Ureter (tissue), 1 donor: ENCODE data around the gene GSTA4. TPM values are rescaled to one million over a fixed set of nuclear protein-coding genes. Genes with fewer than 3 reads are reported as not detected.
"Not testable (repeated sequence)": the region's sequence is repeated elsewhere in the genome, so short reads cannot be mapped to it uniquely, and the experiment has no call there.

Experiments
- DNase-seq: peaks from one replicate; pipeline ENCODE4 v3.0.0-alpha.2; 2020; ENCODE audit warnings: low spot score
- total RNA-seq: library from RNA; stranded (reverse); gene quantifications from one replicate; pipeline ENCODE4 v1.2.4, GENCODE V29; 2023
- donor health status: DM: yes; HTN: yes; CAD: no.

GSTA4 gene
- total RNA-seq, 1 donor from 2014 or later, result 12.2 TPM

DNA sequence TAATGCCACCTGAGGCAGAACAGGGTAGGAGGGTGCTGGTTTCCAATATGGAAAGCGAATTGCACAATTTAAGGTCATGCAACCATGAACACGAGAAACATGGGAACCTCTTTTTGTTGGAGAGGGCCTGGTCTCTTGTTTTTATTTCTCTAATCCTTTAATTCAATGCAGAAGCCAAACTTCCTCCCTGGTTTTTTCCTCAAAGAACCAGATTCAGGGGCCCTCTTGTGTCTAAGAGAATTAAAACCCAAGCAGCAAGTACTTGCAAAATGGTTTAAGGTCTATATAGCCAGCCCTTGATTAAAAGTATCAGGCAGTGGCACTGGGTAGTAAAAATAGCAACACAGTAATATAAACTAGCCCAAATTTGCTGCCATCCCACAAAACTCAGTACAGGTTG, 19.5 kb downstream of the GSTA4 start:
- DNase-seq, result no peak

DNA sequence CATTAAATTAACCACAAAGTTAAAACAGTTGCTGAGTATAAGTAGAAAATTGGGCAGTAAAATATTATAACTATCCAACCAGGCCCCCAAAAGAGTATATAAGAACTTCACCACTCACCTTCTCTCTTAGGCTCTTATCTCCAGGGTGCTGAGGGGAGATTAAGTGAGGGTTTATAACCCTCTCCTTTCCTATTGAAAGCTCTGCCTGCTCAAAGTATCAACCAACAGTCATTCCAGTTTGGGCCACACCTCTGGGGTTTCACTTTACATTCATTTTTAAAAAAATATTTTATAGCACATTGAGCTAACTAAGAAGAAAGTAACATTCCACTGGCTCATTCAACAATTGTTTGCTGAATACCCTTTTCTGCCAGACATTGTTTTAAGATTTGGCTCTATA, 22.1 kb downstream of the GSTA4 start:
- no peak for DNase-seq

DNA sequence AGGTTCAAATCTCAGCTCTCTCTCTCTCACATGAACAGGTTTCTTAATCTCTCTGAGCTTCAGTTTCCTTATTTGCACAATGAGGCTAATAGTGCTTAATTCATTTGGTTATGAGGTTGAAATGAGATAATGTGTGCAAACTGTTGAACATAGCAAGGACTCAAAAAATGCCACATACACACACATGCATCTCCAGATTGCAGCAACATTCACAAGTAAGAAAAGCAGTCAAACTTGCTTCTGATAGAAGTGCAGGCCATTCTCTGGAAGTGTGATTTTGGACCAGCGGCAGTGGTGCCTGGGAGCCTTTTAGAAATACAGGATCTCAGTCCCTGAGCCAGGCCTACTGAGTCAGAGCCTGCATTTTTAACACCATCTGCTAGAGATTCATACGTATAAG, 25.7 kb downstream of the GSTA4 start:
- no peak for DNase-seq

DNA sequence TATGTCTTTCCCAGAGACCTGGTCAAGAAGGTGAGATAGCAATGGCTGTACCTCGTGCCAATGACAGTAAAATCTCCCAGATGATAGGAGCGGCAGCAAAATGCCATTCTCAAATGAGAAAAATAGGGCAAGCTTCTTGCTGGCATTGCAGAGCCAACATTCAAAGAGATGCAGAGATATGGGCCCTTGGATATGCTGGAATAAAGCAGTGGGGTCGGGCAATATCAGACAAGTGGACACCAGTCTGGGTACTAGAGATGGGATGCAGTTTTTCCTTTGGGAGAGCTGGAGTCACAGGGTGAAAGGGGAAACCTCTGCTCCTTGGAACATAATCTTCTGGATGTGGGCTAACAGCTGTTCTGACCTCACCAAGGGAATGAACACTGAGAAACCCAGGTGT, 29.0 kb downstream of the GSTA4 start:
- no peak for DNase-seq

DNA sequence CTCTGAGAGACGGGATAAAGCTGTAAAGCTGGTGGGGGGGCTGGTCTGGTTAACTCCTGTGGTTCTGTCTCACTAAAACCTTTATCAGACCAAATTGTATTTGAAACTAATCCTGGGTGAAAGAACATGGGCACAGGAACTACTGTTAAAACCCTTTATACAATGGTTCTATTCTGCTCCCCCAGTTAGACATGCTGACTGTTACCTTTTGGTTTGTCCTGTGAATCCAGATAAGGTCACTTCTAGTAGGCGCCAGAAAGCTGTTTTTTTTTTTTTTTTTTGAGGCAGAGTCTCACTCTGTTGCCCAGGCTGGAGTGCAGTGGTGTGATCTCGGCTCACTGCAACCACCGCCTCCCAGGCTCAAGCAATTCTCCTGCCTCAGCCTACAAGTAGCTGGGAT, 29.7 kb downstream of the GSTA4 start:
- DNase-seq, result no peak

DNA sequence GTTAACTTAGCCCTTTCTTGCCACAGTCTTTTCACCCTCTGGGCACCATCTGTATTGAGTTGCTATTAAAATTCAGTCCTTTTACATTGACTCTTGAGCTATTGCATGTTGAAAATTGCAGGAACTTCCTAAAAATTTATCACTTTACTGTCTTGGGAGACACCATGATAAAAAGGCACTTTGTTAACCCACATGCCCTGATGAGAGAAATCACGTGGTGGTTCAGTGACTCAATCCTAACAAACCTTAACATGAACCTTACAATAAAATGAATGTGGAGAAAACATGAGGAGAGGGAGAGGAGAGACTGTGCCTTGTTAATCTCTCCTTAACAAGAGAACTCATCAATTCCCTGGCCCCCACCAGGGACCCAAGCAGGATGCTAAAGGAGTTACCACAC, 30.8 kb downstream of the GSTA4 start:
- no peak for DNase-seq

DNA sequence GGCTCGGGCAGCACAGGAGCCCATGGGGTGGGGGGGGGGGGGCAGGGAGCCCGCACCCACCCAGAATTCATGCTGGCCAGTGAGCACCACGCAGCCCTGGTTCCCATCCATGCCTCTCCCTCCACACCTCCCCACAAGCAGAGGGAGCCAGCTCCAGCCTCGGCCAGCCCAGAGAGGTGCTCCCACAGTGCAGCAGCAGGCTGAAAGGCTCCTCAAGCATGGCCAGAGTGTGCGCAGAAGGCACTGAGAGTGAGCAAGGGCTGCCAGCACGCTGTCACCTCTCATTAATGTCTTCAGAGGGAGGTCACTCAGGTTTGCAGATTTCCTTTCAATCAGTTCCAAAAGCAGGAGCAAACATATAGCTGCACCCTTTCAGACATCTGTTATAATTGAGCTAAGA, 32.4 kb downstream of the GSTA4 start:
- no peak for DNase-seq

DNA sequence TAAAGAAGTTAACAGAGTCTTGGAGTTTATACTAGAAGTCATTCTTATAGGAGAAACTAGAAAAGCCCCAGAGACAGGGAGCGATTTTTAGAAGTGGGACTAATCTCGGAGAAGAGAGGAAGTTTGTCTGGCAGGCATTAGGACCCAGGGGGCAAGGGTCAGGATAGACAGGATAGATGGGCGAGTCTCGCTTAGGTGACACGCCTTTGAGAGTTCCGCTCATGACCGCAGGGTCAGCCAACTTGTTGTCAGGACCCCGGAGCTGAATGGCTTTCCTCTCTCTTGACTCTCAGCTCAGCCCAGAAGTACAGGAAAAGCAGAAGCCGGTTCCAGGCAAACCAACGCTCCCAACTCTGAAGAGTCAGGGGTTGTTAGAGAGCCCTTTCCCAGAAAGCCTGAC, 34.1 kb downstream of the GSTA4 start:
- DNase-seq, result not testable (repeated sequence)

DNA sequence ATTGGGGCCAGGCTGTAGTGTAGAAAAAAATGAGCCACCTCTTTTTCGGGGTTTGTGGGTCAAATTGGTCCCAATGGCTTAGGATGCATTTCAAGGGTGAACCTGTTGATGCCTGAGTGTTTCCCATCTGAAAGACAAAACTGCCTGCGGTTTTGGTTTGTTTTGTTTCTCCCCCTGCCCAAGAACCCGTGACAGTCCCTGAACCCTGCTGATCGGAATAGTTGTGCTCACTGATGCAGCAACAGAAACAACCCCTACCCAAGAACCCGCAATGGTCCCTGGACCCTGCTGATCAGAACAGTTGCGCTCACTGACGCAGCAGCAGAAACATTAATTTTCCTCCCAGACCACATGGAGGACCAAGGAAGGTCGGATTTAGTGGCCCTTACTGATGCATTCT, 34.9 kb downstream of the GSTA4 start:
- not testable (repeated sequence) for DNase-seq

DNA sequence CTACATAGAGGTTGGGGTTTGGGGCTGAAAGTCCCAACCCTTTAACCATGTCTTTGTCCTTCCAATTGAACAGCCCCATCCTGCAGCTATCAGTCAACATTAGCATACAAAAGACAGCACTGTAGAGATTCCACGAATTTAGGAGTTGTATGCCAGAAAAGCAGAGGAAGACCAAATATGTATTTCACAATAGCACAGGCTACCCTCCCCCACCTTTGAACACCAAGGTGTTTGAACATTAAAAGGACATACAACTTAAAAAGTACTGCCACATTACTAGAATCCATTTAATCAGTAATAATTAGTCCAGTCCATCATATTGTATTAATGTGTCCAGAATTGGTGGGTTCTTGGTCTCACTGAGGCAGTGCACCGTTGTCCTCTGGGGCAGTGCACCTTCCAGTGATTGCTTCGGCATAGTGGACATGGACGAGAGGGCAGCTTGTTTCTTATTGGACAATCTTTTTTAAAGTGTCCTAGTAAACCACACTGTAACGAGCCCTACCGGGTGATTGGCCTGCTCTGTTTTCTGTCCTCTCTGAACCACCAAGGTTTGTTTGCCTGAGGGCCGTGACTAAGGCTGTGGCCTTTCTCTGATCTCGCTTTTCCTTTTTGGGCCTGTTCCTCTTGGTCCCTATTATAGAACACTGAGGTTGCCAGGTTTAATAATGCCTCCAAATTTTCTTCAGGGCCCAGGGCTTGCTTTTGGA, 36.4 kb downstream of the GSTA4 start:
- DNase-seq, result no peak

DNA sequence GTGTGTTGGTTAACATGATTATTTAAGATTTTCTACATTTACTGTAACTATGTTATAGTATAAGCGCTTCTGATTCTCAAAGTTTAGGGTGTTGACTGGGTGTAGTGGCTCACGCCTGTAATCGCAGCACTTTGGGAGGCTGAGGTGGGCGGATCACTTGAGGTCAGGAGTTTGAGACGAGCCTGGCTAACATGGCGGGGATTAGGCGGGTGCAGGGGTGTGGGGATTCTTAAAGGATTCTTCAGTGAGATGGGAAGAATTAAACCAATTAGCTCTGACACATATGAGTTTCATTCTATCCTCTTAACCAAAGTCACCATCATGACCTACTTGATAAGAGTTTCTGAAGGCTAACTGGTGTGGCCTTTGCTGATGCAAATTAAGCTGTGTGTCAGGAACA, 39.2 kb downstream of the GSTA4 start:
- DNase-seq, result no peak

DNA sequence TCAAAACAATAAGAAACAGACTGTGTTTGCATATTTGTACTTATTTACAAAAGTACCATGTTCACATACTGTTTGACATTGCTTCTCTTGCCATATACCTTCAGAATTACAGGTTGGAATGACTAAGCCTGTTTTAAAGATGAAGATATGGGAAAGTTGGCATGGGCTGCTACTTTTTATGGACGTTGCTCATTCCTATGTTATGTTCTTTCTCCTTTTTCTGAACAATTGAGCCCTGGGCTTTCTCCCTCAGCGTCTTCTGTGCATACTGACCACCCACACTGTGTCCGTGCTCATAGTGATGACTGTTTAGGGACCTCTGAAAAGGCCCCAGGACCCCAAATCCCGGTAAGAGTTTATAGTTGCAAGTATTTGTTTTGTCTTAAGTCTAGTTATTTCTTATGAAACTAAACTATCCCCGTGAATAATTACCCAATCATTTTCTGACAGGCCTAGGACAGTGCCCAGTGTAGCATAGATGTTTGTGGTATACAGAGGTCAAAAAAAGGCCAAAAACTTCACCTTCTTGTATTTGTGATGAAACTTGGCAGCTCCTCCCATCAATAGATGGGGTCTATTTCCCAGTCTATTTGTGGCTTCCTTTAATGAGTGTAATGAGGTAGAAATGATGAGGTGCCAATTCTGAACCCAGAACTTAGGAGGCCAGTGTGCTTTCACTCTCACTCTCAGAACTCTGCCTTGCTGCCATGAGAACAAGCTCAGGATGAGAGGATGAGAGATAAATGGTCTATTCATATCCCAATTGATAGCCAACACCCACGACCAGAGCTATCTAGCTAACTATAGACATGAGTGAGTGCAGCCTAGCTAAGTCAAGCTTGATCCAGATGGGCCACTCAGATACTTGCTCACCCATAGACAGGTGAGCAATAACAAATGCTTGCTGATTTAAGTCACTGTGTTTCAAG, 40.9 kb downstream of the GSTA4 start:
- no peak for DNase-seq

DNA sequence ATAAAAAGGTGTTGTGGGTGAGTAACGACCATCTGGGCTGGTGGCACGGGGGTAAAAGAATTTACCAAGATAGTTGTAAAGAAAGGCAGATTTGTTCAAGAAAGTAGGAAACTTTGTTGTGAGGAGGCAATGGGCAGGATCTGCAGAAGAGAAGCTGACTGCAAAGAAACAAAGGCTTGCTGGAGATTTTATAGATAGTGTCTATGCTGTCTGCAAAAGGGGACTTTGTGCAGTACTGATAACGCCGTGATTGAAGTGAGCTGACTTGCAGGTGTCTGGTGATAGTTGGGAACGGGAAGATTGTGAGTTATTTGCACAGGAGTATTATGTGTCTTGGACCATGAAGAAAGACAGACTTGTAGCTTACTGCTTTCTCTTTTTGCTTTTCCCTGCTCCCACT, 48.8 kb downstream of the GSTA4 start:
- DNase-seq, result no peak

DNA sequence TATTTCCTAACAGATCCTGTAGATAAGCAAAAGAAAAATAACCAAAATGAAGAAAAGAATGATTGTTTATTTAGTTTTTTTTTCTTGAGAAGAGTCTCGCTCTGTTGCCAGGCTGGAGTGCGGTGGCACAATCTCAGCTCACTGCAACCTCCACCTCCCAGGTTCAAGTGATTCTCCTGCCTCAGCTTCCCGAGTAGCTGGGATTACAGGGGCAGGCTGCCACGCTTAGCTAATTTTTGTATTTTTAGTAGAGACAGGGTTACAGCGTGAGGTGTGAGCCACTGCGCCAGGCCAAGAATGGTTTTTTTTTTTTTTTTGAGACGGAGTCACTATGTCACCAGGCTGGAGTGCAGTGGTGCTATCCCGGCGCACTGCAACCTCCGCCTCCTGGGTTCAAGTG, 52.3 kb downstream of the GSTA4 start:
- not testable (repeated sequence) for DNase-seq

DNA sequence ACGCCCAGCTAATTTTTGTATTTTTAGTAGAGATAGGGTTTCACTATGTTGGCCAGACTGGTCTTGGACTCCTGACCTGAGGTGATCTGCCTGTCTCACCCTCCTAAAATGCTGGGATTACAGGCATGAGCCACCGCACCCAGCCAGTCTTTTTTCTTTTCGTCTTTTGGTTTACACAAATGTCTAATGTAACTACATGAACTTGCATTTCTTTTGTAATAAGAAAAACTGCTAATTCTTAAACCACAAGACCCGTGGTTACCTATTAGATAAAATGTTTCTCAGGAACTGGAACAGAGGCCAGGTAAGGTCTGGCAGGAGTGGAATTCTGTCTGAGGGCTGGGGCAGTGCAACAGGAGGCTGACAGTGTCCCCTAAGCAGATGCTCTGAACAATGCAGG, 52.9 kb downstream of the GSTA4 start:
- no peak for DNase-seq

DNA sequence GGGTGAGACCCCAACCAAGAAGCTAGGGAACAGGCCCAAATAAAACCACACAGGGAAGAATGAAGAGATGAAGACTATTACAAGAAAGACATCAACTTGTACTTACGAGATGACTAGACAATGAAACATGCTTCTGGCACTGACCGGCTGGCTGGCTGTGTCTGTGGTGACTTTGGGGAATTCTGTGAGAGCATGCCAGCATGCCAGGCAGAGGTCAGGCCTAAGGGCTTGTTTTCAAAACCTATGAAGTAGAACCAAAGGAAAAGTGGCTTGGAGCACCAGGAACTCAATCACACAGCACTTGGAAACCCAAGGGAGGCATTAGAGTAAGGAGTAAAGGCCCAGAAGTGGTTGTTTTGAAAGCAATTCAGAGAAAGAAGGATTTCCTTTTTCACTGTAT, 57.2 kb downstream of the GSTA4 start:
- DNase-seq, result no peak

DNA sequence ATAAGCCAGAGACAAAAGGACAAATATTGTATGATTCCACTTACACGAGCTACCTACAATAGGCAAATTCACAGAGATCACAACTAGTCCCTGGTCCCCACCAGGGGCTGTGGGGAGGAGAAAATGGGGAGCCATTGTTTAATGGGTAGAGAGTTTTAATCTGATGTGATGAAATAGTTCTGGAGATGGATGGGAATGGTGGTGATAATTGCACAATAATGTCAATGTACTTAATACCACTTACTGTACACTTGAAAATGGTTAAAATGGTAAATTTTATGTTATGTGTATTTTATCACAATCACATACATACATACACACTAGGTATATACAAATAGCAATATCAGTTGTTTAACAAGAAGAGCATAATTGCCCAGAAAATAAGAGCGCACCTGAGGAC, 61.3 kb downstream of the GSTA4 start:
- DNase-seq, result no peak

DNA sequence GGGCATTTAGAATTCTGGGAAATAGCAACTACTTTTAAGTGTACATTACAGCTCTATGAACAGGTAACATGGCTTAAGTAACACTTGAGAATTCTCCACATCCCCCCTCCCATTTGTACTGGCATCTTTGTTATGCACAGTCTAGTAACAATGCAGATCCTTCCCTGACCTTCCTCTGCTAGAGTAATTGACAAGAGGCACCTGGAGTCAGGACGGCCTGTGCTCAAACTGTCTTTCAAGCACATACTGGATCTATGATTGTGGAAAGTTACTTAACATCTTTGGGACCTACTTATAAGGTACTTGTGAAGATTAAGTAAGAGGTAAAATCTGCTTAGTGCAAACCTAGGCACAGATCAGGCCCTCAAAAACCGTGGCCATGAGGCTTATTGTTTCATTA, 63.7 kb downstream of the GSTA4 start:
- DNase-seq, result no peak

DNA sequence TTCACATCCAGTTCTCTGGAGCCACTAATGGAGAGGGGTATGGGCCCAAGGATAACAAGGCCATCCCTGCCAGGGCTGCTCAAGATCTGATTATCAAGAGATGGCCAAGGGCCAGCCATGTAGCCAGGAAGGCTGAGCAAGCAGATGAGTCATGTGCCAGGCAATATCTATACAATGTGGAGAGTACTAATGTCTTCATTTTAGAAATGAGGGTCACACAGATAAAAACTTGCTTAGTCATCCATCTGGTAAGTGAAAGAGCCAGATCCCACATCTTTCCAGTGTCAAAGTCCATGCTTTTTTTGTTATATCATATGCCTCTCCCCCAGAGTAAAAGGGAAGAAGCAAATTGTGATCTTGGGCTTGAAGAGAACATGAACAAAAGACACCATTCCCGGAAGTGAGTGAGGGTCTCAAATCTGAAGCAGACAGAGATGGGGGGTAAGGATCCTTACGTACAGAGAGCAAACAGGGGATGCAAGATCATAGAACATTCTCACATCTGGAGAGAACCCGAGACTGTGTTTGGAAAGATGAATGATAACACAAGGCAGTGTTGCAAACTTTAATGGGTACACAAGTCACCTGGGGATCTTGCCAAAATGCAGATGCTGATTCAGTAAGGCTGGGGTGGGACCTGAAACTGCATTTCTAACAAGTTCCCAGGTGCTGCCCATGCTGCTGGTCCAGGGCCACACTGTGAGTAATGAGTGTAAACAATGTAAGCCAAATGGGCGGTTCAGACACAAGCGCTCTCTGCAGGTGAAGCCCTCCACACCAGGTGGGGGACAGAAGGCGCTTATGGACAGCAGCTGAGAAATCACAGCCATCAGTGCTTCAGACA, 65.5 kb downstream of the GSTA4 start:
- no peak for DNase-seq
